Stimulated activated naive B cell treated with anti-CD40 and anti-IgM and Interleukin-4, amounts not matched to agents 10 μg/mL and 1 μg/mL and 100 μg/mL, for 72 hours (primary cell): Measurements from ENCODE around the gene KLRC4.
A peak's percentile ranks its signal among the peaks of the same experiment; 100 is the strongest.
"Not testable (repeated sequence)": the region's sequence is repeated elsewhere in the genome, so short reads cannot be mapped to it uniquely, and the experiment has no call there.

ENCODE experiments used
- ATAC-seq, 2 donors: fragments of 150-1000 bp; cut with Tn5 transposase; replicated peaks; 2 replicates each; pipeline ENCODE4 v1.10.0; 2021; ENCODE audit warnings: moderate library complexity in 1 of 2
- DNase-seq: peaks from one replicate; pipeline ENCODE4 v3.0.0; 2021
- H3K27ac Mint-ChIP-seq: one replicate; pipeline ENCODE4 v1.8.0; 2022; ENCODE audit warnings: mild to moderate bottlenecking, mixed read lengths
- H3K27me3 Mint-ChIP-seq, 2 donors: one replicate each; pipeline ENCODE4 v1.8.0; 2022; ENCODE audit warnings: mixed read lengths in 2 of 2
- H3K36me3 Mint-ChIP-seq, 2 donors: one replicate each; pipeline ENCODE4 v1.8.0; 2022; ENCODE audit warnings: mixed read lengths in 2 of 2, mild to moderate bottlenecking in 1 of 2
- H3K4me1 Mint-ChIP-seq, 2 donors: one replicate each; pipeline ENCODE4 v1.8.0; 2022; ENCODE audit warnings: mixed read lengths in 2 of 2, mild to moderate bottlenecking in 1 of 2
- H3K4me3 Mint-ChIP-seq, 2 donors: one replicate each; pipeline ENCODE4 v1.8.0; 2022; ENCODE audit warnings: mild to moderate bottlenecking in 2 of 2, mixed read lengths in 2 of 2, moderate library complexity in 1 of 2
- H3K9me3 Mint-ChIP-seq, 2 donors: one replicate each; pipeline ENCODE4 v1.8.0; 2022; ENCODE audit warnings: mixed read lengths in 2 of 2, mild to moderate bottlenecking in 1 of 2

KLRC4 gene

DNA sequence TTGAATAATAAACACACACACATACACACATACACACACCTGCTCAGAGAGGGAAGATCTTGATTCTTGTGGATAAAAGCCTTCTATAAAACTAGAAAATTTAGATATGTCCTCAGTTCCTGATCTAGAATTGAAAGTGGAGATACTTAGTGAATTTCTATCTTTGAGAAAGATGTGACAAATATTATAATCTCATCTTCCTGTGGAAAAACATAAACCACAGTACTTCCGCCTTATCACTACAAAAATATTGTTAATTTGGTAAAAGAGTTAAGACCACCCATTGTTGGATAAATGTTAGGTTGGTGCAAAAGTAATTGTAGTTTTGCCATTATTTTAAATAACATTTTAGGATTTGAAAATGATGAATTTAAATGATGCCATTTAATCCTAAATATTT lies 19.7 kb downstream of the KLRC4 start, which contains the start of gene KLRK1:
TSS of gene KLRK1 (minus strand) at position 138 of the 400 bp plus-strand sequence. CDS start 1,231 bp downstream, outside the sequence.
- DNase-seq (no peak), ATAC-seq (no peak)
- Mint-ChIP-seq H3K4me1 (peaks cover 5 to 39% of the 10 kb centered on the region in 2 donors), H3K27me3 (peaks cover 0 to 4% of the 10 kb centered on the region in 2 donors), H3K4me3 (peak within 1 kb of the TSS in 1 of 2 donors; percentile 74), H3K27ac (no peak within 1 kb of the TSS), H3K36me3 (no peaks in the 10 kb centered on the region), H3K9me3 (no peaks in the 10 kb centered on the region)

- Mint-ChIP-seq H3K27ac (no peak overlapping the region), H3K27me3 (peaks cover 0 to 4% of the 10 kb centered on the region in 2 donors), H3K4me1 (peaks cover 0 to 33% of the 10 kb centered on the region in 2 donors), H3K9me3 (peaks cover 0 to 5% of the 10 kb centered on the region in 2 donors), H3K4me3 (peak overlapping the region in 1 of 2 donors; percentile 74), H3K36me3 (no peaks in the 10 kb centered on the region)
- ATAC-seq (no peak), DNase-seq (no peak)
These were observed 20.7 kb downstream of the KLRC4 start for GRCh38 chr12:10388624-10389413.

GRCh38 chr12:10387498-10387897 lies 22.1 kb downstream of the KLRC4 start:
- DNase-seq, H3K9me3 Mint-ChIP-seq, H3K27me3 Mint-ChIP-seq, H3K36me3 Mint-ChIP-seq, ATAC-seq, H3K4me3 Mint-ChIP-seq, H3K27ac Mint-ChIP-seq: not testable (repeated sequence)
- peaks cover 0 to 36% of the 10 kb centered on the region in 2 donors for H3K4me1 Mint-ChIP-seq

DNA sequence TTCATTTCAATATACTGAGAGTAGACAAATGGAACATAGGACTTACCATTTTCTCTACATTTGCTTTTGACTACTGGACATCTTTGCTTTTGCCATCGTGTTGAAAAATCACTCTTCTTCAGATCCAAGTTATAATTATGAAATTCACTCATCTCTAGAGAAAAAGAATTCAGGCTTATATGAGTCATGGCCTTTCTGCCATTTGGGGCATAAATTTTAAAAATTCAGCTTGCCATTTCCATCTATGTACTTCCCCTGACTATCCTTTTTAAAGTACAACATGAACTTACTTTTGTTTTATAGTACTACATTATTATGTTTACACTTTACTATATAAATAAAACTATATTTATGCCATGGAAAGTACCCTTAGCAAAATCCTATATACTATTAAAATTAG lies 22.7 kb downstream of the KLRC4 start:
- H3K27me3 Mint-ChIP-seq = peaks cover 0 to 7% of the 10 kb centered on the region in 2 donors
- peaks cover 0 to 2% of the 10 kb centered on the region in 2 donors for H3K36me3 Mint-ChIP-seq
- peak overlapping the region in 1 of 2 donors; percentile 37 for H3K4me3 Mint-ChIP-seq
- DNase-seq (no peak), ATAC-seq (no peak)
- peaks cover 0 to 5% of the 10 kb centered on the region in 2 donors for H3K9me3 Mint-ChIP-seq
- peaks cover 0 to 38% of the 10 kb centered on the region in 2 donors for H3K4me1 Mint-ChIP-seq
- H3K27ac Mint-ChIP-seq = no peak overlapping the region

DNA sequence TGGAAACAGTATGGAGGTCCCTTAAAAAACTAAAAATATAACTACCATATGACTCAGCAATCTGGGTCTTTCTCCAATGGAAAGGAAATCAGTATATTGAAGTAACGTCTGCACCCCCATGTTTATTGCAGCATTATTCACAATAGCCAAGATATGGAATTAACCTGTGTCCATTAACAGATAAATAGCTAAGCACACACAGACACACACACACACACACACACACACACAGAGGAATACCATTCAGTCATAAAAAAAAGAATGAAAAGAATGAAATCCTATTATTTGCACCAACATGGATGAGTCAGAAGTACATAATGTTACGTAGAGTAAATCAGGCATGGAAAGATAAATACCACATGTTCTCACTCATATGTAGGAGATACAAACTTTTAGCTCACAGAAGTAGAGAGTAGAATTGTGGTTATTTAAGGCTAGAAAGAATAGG lies 24.4 kb downstream of the KLRC4 start:
- H3K9me3 Mint-ChIP-seq = peaks cover 0 to 5% of the 10 kb centered on the region in 2 donors
- peaks cover 0 to 5% of the 10 kb centered on the region in 2 donors for H3K36me3 Mint-ChIP-seq
- H3K4me3 Mint-ChIP-seq = no peak overlapping the region
- H3K27ac Mint-ChIP-seq = no peak overlapping the region
- DNase-seq = no peak
- peak in 1 of 2 donors; percentile 41 for ATAC-seq
- H3K27me3 Mint-ChIP-seq = peaks cover 0 to 18% of the 10 kb centered on the region in 2 donors
- H3K4me1 Mint-ChIP-seq = peaks cover 0 to 41% of the 10 kb centered on the region in 2 donors

- Mint-ChIP-seq H3K4me1 (peaks cover 0 to 35% of the 10 kb centered on the region in 2 donors), H3K4me3 (no peak overlapping the region), H3K9me3 (peaks cover 0 to 5% of the 10 kb centered on the region in 2 donors), H3K27ac (no peak overlapping the region), H3K36me3 (peaks cover 0 to 5% of the 10 kb centered on the region in 2 donors), H3K27me3 (peaks cover 0 to 18% of the 10 kb centered on the region in 2 donors)
- ATAC-seq (no peak), DNase-seq (no peak)
These were observed 25.4 kb downstream of the KLRC4 start for GRCh38 chr12:10384191-10384590.

- H3K4me3 Mint-ChIP-seq = peak overlapping the region in 1 of 2 donors; percentile 17
- H3K36me3 Mint-ChIP-seq = peaks cover 0 to 5% of the 10 kb centered on the region in 2 donors
- DNase-seq = no peak
- H3K4me1 Mint-ChIP-seq = peaks cover 0 to 35% of the 10 kb centered on the region in 2 donors
- H3K9me3 Mint-ChIP-seq = peaks cover 0 to 5% of the 10 kb centered on the region in 2 donors
- H3K27me3 Mint-ChIP-seq = peaks cover 0 to 18% of the 10 kb centered on the region in 2 donors
- no peak for ATAC-seq
- H3K27ac Mint-ChIP-seq = no peak overlapping the region
These were observed 27.5 kb downstream of the KLRC4 start for GRCh38 chr12:10381928-10382628.

- H3K36me3 Mint-ChIP-seq, H3K4me3 Mint-ChIP-seq, ATAC-seq, H3K27ac Mint-ChIP-seq, DNase-seq, H3K9me3 Mint-ChIP-seq: not testable (repeated sequence)
- peaks cover 0 to 13% of the 10 kb centered on the region in 2 donors for H3K27me3 Mint-ChIP-seq
- peaks cover 0 to 26% of the 10 kb centered on the region in 2 donors for H3K4me1 Mint-ChIP-seq
These were observed 30.8 kb downstream of the KLRC4 start for GRCh38 chr12:10378737-10379136.

GRCh38 chr12:10374624-10375018 lies 34.9 kb downstream of the KLRC4 start:
- DNase-seq = no peak
- no peak overlapping the region for H3K27ac Mint-ChIP-seq
- H3K27me3 Mint-ChIP-seq = no peaks in the 10 kb centered on the region
- peaks cover 0 to 2% of the 10 kb centered on the region in 2 donors for H3K36me3 Mint-ChIP-seq
- no peak overlapping the region for H3K4me3 Mint-ChIP-seq
- no peaks in the 10 kb centered on the region for H3K9me3 Mint-ChIP-seq
- ATAC-seq = no peak
- H3K4me1 Mint-ChIP-seq = peaks cover 10 to 30% of the 10 kb centered on the region in 2 donors

- Mint-ChIP-seq H3K4me1 (peaks cover 10 to 40% of the 10 kb centered on the region in 2 donors), H3K9me3 (peaks cover 0 to 4% of the 10 kb centered on the region in 2 donors), H3K36me3 (peaks cover 3 to 8% of the 10 kb centered on the region in 2 donors), H3K27me3 (no peaks in the 10 kb centered on the region), H3K4me3 (no peak overlapping the region), H3K27ac (no peak overlapping the region)
- ATAC-seq (no peak), DNase-seq (no peak)
These were observed 37.0 kb downstream of the KLRC4 start for GRCh38 chr12:10372559-10372958.

DNA sequence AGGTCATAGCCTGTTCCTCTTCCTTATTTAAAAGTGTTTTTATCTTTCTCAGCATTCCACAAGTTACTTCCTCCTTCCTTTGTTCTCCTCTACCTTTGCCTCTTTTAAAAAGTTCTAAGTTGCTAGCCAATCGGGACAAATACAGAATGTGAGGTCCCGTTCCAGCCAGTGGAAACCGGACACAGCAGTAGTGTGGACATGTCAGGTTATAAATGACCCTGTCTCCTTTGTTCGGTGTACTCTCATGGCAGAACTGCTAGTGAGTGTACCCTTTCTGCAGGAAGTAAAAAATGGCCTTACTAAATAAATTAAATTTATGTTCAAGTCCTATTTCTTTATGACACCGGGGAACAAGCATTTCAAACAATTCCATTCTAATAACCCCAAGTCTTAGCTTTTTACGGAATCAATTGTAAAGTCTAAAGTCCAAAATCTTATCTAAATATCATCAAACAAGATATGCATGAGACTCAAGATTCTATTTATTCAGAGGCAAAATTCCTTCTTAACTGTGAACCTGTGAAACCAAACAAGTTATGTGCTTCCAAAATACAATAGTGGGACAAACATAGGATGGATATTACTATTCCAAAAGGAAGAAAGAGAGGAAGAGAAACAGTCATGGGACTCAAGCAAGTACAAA lies 37.5 kb downstream of the KLRC4 start:
- H3K27ac Mint-ChIP-seq, H3K36me3 Mint-ChIP-seq, H3K9me3 Mint-ChIP-seq, H3K27me3 Mint-ChIP-seq, DNase-seq, ATAC-seq: not testable (repeated sequence)
- peaks cover 10 to 40% of the 10 kb centered on the region in 2 donors for H3K4me1 Mint-ChIP-seq
- H3K4me3 Mint-ChIP-seq = peak overlapping the region in 1 of 2 donors; percentile 23

- no peak for DNase-seq
- Mint-ChIP-seq H3K9me3 (peaks cover 0 to 4% of the 10 kb centered on the region in 2 donors), H3K4me1 (peaks cover 10 to 40% of the 10 kb centered on the region in 2 donors), H3K4me3 (no peak overlapping the region), H3K27ac (no peak overlapping the region), H3K27me3 (no peaks in the 10 kb centered on the region), H3K36me3 (peaks cover 3 to 6% of the 10 kb centered on the region in 2 donors)
- no peak for ATAC-seq
These were observed 39.8 kb downstream of the KLRC4 start for GRCh38 chr12:10369557-10370415.
